Esophagus muscularis mucosa (tissue), 4 donors: ENCODE data around the gene TBC1D14.

Experiments used
- CTCF ChIP-seq, 3 experiments: fragments of 200-600 bp in 2 of 3; fragments of 450-650 bp in 1 of 3; sonication (generic) in 2 of 3; IDR thresholded peaks; one replicate each; pipeline ENCODE4 v1.5.1; 2017 to 2019; ENCODE audit warnings: antibody characterized with exemption in 3 of 3, mild to moderate bottlenecking in 2 of 3, moderate library complexity in 1 of 3
- EP300 ChIP-seq: sonication (generic); formaldehyde crosslinking; IDR thresholded peaks from one replicate; pipeline ENCODE4 v1.6.1; 2017; ENCODE audit warnings: antibody characterized with exemption
- POLR2A ChIP-seq: fragments of 450-650 bp; IDR thresholded peaks from one replicate; pipeline ENCODE4 v1.6.1; 2017; ENCODE audit warnings: antibody characterized with exemption, moderate library complexity, mild to moderate bottlenecking, low read depth
- POLR2AphosphoS5 ChIP-seq, 2 donors: sonication (generic); formaldehyde crosslinking; IDR thresholded peaks; one replicate each; pipeline ENCODE4 v1.6.1; 2017; ENCODE audit warnings: antibody characterized with exemption in 2 of 2

GRCh38 chr4:6898763-6899162 is 10.9 kb upstream of the TBC1D14 start:
- TF ChIP-seq CTCF (IDR thresholded peaks at IDR 0.05) (no peak), POLR2A (no peak), POLR2AphosphoS5 (IDR thresholded peaks at IDR 0.05) (no peak), EP300 (no peak)
